HG03064 (cell line): ENCODE data around the gene DNAJB2.

Experiments
- ATAC-seq: cut with Tn5 transposase; IDR thresholded peaks from one replicate; pipeline ENCODE4 v1.9.1; 2021; ENCODE audit warnings: low read depth; ENCODE audit not compliant: unreplicated experiment

DNAJB2 gene

DNA sequence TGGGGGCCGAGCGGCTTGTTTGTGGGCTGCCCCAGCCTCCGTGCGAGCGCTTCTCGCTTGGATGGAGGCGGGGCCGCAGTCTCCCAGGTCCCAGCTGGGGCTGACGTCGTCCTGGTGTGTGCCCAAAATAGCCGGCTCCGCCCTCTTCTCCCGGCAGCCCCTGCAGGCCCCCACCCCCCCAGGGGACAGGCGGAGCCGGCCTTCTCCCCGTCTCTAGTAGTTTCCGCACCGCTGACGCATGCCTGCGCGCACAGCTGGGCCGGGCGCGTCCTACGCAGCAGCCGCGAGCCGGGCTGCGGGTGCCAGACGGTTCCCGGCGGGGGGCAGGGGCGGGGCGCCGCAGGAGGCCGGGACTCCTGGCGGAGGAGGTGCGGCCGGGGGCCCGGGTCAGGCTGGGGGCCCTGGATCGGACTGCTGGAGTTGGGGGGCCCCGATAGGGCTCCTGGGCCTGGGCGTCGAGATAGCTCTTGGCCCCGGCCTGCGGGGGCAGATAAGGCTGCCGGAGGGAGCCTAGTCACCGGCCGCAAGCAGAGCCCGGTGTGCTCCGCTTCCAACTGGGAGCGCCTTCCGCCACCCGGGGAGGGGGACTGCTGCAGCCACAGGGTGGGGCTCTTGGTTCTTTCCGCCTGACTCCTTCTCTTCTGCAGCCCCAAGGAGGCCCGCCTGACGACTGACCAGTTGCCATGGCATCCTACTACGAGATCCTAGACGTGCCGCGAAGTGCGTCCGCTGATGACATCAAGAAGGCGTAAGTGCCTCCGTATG, at the start of gene DNAJB2:
DNAJB2 (plus strand) TSS at position 216 of the 765 bp plus-strand sequence; CDS start at position 684, 468 bp downstream.
- peak; percentile 90 for ATAC-seq

GRCh38 chr2:219230059-219230540, 49.1 kb upstream of the DNAJB2 start:
- no peak for ATAC-seq

DNA sequence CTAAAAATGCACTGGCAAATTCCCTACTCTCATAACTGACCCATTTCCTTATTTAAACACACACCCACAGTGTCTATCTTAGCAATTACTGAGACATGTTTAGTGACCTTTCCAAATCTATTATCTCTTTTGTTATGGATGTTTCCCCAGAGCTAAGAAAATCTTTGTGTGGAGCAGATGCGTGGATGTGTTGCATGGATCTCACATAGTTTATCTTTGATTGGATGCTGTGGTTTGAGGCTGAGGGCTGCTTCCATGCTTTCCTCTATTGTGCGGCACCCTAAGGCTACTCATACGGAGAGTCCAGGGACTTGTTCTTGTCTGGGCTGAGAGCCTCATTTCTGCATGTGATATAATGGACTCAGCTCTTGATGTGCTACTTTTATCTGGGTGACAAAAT, 44.8 kb upstream of the DNAJB2 start:
- no peak for ATAC-seq

DNA sequence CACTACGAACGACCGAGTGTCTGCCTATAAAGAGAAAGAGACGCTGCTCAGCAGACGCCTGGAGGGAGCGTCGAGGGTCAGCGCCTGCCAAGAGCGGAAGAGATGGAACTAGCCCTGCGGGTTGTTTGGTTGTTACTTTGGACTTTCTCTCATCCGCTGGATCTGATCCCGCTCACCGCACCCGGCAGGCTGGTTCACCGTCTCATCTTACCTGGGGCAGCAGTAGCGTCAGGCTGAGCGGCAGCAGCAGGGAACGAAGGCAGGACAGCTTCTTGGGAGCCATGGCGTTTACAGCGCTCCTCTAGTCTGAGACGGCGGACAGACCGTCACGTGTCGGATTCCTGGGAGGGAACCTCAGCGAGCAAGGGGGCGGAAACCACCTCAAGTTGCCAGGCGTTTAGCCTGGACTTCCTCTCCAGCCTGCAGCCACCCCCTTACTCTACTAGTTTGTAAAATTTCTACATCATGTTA, 35.8 kb upstream of the DNAJB2 start:
- ATAC-seq: no peak

GRCh38 chr2:219244789-219245147, 34.4 kb upstream of the DNAJB2 start:
- ATAC-seq: no peak

- peak; percentile 54 for ATAC-seq
Observed at GRCh38 chr2:219245148-219245898, 33.8 kb upstream of the DNAJB2 start, which contains the start of the genes GLB1L and STK16. TSS of gene GLB1L (minus strand) at chr2:219245444. CDS start at chr2:219243573, 1,871 bp downstream. TSS of gene STK16 (plus strand) at chr2:219245479. CDS start at chr2:219246000, 521 bp downstream.

DNA sequence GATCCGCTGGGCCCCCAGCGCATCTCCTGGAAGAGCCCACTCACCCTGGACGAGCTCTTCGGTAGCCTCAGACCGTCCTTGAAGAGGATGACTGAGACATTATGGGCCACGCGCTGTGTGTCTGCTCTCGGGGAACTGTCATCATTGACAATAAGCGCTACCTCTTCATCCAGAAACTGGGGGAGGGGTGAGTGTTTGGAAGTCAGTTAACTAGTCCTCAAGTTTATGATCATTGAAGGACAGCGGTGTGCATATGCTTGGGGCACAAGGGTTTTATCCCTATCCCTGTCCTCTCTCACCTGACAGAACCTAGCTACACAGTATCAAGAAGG, 33.3 kb upstream of the DNAJB2 start:
- ATAC-seq: no peak

DNA sequence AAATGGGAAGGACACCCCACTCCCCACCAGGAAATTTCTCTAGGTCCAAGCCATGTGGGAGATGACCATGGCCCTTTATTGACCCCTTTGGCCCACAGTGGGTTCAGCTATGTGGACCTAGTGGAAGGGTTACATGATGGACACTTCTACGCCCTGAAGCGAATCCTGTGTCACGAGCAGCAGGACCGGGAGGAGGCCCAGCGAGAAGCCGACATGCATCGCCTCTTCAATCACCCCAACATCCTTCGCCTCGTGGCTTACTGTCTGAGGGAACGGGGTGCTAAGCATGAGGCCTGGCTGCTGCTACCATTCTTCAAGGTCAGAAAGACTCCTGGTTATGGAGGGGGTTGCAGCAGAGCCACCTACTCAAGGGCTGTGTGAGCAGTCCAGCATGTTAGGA, 32.6 kb upstream of the DNAJB2 start:
- no peak for ATAC-seq

DNA sequence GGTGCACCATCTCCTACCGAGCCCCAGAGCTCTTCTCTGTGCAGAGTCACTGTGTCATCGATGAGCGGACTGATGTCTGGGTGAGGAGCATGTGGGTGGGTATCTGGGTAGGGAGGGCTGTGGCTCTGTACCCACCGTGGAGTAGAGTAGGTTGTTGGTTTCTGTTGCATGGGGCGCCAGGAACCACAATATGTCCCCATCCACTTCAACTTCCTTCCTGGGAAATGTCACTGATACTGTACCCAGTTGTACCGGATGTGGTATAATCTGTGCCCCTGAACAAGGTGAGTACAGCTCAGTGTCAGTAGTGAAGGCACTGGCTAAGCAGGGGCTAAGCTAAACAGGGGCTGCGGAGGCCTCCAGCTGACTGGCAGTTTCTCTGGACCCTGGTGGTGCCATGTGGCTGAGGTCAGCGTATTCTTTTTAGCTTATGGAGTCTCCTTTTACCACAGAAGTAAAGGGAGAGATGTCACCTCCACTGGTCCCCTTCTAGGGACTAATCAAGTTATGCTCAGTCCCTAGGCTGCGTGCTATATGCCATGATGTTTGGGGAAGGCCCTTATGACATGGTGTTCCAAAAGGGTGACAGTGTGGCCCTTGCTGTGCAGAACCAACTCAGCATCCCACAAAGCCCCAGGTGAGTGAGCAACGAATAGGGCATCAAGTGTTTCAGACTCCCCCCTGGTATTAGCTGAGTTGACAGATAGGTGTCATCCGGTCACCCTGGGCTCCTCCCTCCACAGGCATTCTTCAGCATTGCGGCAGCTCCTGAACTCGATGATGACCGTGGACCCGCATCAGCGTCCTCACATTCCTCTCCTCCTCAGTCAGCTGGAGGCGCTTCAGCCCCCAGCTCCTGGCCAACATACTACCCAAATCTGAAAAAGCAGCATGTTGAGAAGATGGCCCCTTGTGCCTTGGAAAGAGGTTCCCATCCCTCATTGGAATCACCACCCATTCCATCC, 31.2 kb upstream of the DNAJB2 start:
- no peak for ATAC-seq

DNA sequence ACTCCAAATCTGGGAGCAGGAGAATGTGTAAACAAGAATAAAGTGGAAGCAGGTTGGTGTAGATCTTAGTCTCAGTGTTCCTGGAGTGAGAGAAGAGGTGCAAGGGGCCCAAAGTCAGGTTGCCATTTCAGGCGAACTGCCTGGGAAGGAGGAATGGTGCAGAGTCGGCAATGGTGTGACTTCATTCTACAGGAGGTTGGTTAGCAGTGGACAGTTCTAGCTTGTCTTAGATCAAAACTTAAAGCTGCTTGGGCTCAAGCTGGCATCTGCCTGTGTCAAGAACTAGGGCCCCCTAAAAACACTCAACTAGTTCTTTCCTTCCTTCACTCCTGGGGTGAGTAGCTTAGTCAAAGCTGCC, 30.3 kb upstream of the DNAJB2 start:
- no peak for ATAC-seq

DNA sequence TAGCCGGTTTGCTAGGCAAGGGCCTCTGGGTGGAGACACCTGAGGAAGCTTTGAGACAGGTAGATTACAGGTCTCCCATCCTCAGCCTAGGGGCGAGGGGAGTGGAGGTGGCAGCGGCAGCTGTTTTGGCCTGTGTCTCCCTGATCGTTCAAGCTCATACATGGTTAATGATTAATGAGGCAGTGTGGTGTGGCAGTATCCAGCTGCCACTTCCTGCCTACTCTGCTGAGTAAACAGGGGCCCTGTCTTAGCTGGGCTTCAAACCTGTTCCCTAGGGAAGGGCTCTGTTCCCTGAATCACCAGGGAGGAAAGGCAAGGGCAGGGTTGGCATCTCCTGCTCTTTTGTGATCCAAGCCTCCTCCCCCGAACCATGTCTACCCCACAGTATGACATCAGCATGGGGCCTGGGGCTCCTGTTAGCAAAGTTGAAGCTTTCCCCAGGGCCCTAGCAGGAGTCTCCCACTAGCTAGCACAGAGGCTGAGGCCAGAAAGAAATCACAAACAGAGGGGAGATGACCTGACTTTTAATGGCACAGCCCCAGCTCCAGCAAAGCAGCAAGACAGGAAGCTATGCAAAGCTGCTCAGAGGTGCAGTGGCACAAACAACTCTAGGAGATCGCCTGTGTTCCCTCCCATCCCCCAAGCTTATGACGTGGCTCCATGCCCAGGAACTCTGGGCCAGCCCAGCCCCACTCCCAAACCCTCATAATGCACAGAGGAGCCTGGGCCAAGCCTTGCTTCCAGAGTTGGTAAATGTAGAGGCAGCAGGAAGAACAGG, 29.8 kb upstream of the DNAJB2 start:
- ATAC-seq: peak; percentile 49

- ATAC-seq: no peak
Observed at GRCh38 chr2:219250049-219250781, 29.0 kb upstream of the DNAJB2 start.

- no peak for ATAC-seq
Observed at GRCh38 chr2:219251656-219252055, 27.5 kb upstream of the DNAJB2 start.

DNA sequence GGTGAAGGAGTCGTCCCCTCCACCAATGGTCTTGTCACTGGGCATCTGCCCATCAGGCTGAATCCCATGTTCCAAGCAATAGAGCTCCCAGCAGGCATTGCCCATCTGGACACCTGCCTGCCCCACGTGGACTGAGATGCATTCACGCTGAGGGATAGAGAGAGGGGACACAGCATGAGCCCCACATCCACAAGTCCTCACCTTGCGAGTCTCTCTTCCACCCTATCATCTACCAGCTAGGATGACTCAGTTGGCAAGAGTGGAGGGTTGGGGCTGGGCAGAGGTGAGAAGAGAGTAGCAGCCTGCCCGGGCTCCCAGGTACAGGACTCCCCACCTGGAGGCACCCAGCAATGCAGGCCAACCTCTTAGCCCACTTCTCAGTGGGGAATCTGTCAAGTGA, 27.1 kb upstream of the DNAJB2 start:
- no peak for ATAC-seq

GRCh38 chr2:219252570-219252899, 26.6 kb upstream of the DNAJB2 start:
- ATAC-seq: no peak

DNA sequence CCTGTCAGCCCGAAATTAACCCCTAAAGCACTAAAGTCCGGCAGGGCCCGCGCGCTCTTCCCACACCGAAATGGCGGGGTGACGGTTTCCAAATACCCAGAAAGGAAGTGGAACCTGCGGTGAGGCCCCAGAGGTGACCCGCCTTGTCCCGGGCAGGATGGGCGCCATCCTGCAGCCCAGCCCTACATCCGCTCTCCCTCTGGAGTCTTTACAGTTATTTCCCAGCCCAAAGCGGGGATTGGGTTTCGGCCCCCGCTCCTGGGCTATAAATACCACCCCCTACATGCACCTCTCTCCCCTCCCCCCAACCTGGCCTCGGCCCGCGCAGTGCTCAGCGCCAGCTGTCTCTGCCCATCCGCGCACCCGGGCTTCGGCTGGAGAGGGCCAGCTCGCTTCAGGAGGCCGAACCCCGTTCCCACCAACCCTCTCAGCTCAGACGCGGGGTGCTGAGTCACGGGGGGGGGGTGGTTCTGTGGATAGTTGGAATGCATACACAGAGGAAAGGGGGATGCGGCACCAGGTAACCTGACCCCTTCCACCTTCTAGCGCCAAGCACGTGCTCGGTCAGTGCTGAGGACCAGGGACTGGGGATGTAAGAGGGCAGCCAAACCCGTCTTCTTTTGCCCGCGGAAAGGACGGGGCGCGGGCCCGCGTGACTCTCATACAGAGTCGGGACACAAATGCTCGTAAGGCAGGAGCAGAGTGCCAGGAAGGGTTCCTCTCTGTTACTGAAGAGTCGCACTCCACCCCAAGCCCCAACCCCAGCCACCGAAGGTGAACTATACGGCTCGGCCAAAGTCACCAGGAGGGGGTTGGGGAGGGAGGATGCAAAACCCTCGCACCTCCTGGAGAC, 26.0 kb upstream of the DNAJB2 start, which contains the start of gene TUBA4B:
TUBA4B (plus strand) TSS at position 344 of the 853 bp plus-strand sequence; CDS start at position 509, 165 bp downstream.
- ATAC-seq: peak; percentile 11

- peak; percentile 44 for ATAC-seq
Observed at GRCh38 chr2:219253753-219254589, 25.2 kb upstream of the DNAJB2 start, which contains the start of gene TUBA4A. TSS of gene TUBA4A (minus strand) at chr2:219253918. CDS start at chr2:219253858, 60 bp downstream.
